Keratinocyte (primary cell): ENCODE results near the gene PRKCE. TPM values are rescaled to one million over a fixed set of nuclear protein-coding genes. Genes with fewer than 3 reads are reported as not detected.

Experiments
- DNase-seq: peaks from one replicate; pipeline ENCODE4 v3.0.0-alpha.2; 2011; ENCODE audit warnings: low read depth, missing footprints, low spot score
- FAIRE-seq: peaks from 2 replicates; lab custom pipeline; 2011; peaks lifted over from hg19 to GRCh38; lab: Jason Lieb, UNC
- H2AFZ ChIP-seq: 2 replicates; pipeline ENCODE4 v1.6.0; 2012; ENCODE audit warnings: low read length, control low read depth, inconsistent platforms; ENCODE audit not compliant: control insufficient read depth
- H3K27ac ChIP-seq: 2 replicates; pipeline ENCODE4 v1.5.1; 2011; ENCODE audit warnings: low read length; ENCODE audit not compliant: control insufficient read depth, insufficient read depth
- H3K27me3 ChIP-seq: 3 replicates; pipeline ENCODE4 v1.6.0; 2011; ENCODE audit warnings: low read length; ENCODE audit not compliant: control insufficient read depth, insufficient read depth; ENCODE audit errors: extremely low read depth
- H3K36me3 ChIP-seq, 2 experiments: 2 replicates in 1 of 2; 3 replicates in 1 of 2; pipeline ENCODE4 v1.5.1; 2011; ENCODE audit warnings: low read length in 2 of 2, mild to moderate bottlenecking in 1 of 2; ENCODE audit not compliant: control insufficient read depth in 2 of 2, insufficient read depth in 2 of 2; ENCODE audit errors: extremely low read depth in 1 of 2
- H3K4me1 ChIP-seq: 3 replicates; pipeline ENCODE4 v1.5.1; 2011; ENCODE audit warnings: low read length; ENCODE audit not compliant: control insufficient read depth, insufficient read depth; ENCODE audit errors: extremely low read depth
- H3K4me2 ChIP-seq: 3 replicates; pipeline ENCODE4 v1.6.0; 2011; ENCODE audit warnings: low read depth, low read length; ENCODE audit not compliant: control insufficient read depth, insufficient read depth; ENCODE audit errors: extremely low read depth
- H3K4me3 ChIP-seq, 3 experiments: fragments of 200-600 bp in 1 of 3; sonication (generic) in 1 of 3; 2 replicates in 2 of 3; 3 replicates in 1 of 3; pipeline ENCODE4 v1.5.1; 2011 to 2016; ENCODE audit warnings: low read length in 3 of 3, mild to moderate bottlenecking in 3 of 3, control low read depth in 2 of 3, inconsistent platforms in 1 of 3, low read depth in 1 of 3, mixed read lengths in 1 of 3, mixed run types in 1 of 3, moderate library complexity in 1 of 3; ENCODE audit not compliant: control insufficient read depth in 2 of 3, insufficient read depth in 2 of 3; ENCODE audit errors: extremely low read depth in 1 of 3
- H3K79me2 ChIP-seq: 2 replicates; pipeline ENCODE4 v1.6.0; 2012; ENCODE audit warnings: low read length; ENCODE audit not compliant: control insufficient read depth, insufficient read depth
- H3K9ac ChIP-seq: 3 replicates; pipeline ENCODE4 v1.6.0; 2011; ENCODE audit warnings: low read length; ENCODE audit not compliant: control insufficient read depth, insufficient read depth; ENCODE audit errors: extremely low read depth
- H3K9me1 ChIP-seq: 3 replicates; pipeline ENCODE4 v1.6.0; 2011; ENCODE audit warnings: low read length; ENCODE audit not compliant: control insufficient read depth, insufficient read depth; ENCODE audit errors: extremely low read depth
- H3K9me3 ChIP-seq: 2 replicates; pipeline ENCODE4 v1.5.1; 2012; ENCODE audit warnings: low read depth, low read length; ENCODE audit not compliant: control insufficient read depth
- H4K20me1 ChIP-seq: 3 replicates; pipeline ENCODE4 v1.6.0; 2011; ENCODE audit warnings: low read length; ENCODE audit not compliant: control insufficient read depth, insufficient read depth; ENCODE audit errors: extremely low read depth
- CTCF ChIP-seq, 3 experiments: IDR thresholded peaks in 1 of 3; conservative IDR thresholded peaks in 1 of 3; optimal IDR thresholded peaks in 1 of 3; 2 replicates in 2 of 3; 3 replicates in 1 of 3; pipeline versions ENCODE3 to v1.5.1; 2011; ENCODE audit warnings: low read length in 3 of 3, mild to moderate bottlenecking in 3 of 3, moderate library complexity in 2 of 3, control low read depth in 1 of 3, inconsistent platforms in 1 of 3; ENCODE audit not compliant: insufficient read depth in 2 of 3; ENCODE audit errors: extremely low read depth in 1 of 3
- EZH2 ChIP-seq: IDR thresholded peaks from one replicate; pipeline ENCODE4 v1.6.1; 2012; ENCODE audit warnings: inconsistent platforms, mild to moderate bottlenecking, low read length, moderate library complexity
- dilution Hi-C: fragments of 300-500 bp; cut with MboI; formaldehyde crosslinking; loops from one replicate; pipeline ENCODE4 v1.7.0; 2020; ENCODE audit warnings: low sequenced_read_pairs; ENCODE audit not compliant: extremely low pct_ligation_motif_present
- polyA plus RNA-seq, 5 experiments: library from polyadenylated mRNA; depleted of rRNA in 3 of 5; stranded (reverse) in 3 of 5; stranded (forward) in 1 of 5; unstranded in 1 of 5; fragments of >200 nt; gene quantifications; 1 replicate in 1 of 5; 2 replicates in 3 of 5; 3 replicates in 1 of 5; pipeline versions ENCODE4 v1.2.1 to v1.2.3, GENCODE V29; 2011 to 2012; ENCODE audit warnings: missing spikeins in 2 of 5, low read depth in 1 of 5, low replicate concordance in 1 of 5

PRKCE gene
- polyA plus RNA-seq, 1 donor (not counting 4 experiments of a cell fraction or from before 2014, with no cell fraction given) = 2.0 TPM

GRCh38 chr2:45928946-45929345 is 277.5 kb downstream of the PRKCE start:
- H3K9me1 ChIP-seq = no peaks in the 10 kb centered on the region
- dilution Hi-C loops = no loop called here
- H2AFZ ChIP-seq = no peak overlapping the region
- TF ChIP-seq CTCF (optimal IDR thresholded peaks at IDR 0.05 in 1 of 3, IDR thresholded peaks at IDR 0.05 in 1 of 3, conservative IDR thresholded peaks at IDR 0.05 in 1 of 3; ENCODE audit: extremely low read depth in 1 of 3, insufficient read depth in 2 of 3, low read length in 3 of 3) (no peak), EZH2 (no peak)
- no peaks in the 10 kb centered on the region for H3K9me3 ChIP-seq
- FAIRE-seq = no peak
- H3K27ac ChIP-seq = no peak overlapping the region
- no peaks in the 10 kb centered on the region for H4K20me1 ChIP-seq
- H3K4me3 ChIP-seq = no peak overlapping the region
- H3K9ac ChIP-seq = no peak overlapping the region
- no peak overlapping the region for H3K4me2 ChIP-seq
- H3K36me3 ChIP-seq = no peaks in the 10 kb centered on the region
- H3K4me1 ChIP-seq = peaks cover 16% of the 10 kb centered on the region
- DNase-seq = no peak
- no peaks in the 10 kb centered on the region for H3K27me3 ChIP-seq
- H3K79me2 ChIP-seq = no peaks in the 10 kb centered on the region

GRCh38 chr2:45929674-45930395 is 278.4 kb downstream of the PRKCE start:
- Histone ChIP-seq H3K4me3 (no peak overlapping the region), H3K9me1 (no peaks in the 10 kb centered on the region), H2AFZ (no peak overlapping the region), H3K9ac (no peak overlapping the region), H3K36me3 (no peaks in the 10 kb centered on the region), H3K79me2 (no peaks in the 10 kb centered on the region), H3K4me1 (peaks cover 14% of the 10 kb centered on the region), H3K27me3 (no peaks in the 10 kb centered on the region), H4K20me1 (no peaks in the 10 kb centered on the region), H3K4me2 (no peak overlapping the region), H3K27ac (no peak overlapping the region), H3K9me3 (no peaks in the 10 kb centered on the region)
- DNase-seq (no peak), FAIRE-seq (no peak)
- dilution Hi-C loops = no loop called here
- TF ChIP-seq CTCF (optimal IDR thresholded peaks at IDR 0.05 in 1 of 3, IDR thresholded peaks at IDR 0.05 in 1 of 3, conservative IDR thresholded peaks at IDR 0.05 in 1 of 3; ENCODE audit: extremely low read depth in 1 of 3, insufficient read depth in 2 of 3, low read length in 3 of 3) = no peak
